Measurements from ENCODE around the gene SOST.

Gene SOST

GRCh38 chr17:43728081-43728480, 30.5 kb downstream of the SOST start:
- DNase-seq (ENCODE audit: low read depth): no peak
- H3K4me3 ChIP-seq (ENCODE audit: low read length): no peak overlapping the region
- no peak for TF ChIP-seq CTCF (conservative IDR thresholded peaks at IDR 0.05; ENCODE audit: low read depth, low read length)

DNA sequence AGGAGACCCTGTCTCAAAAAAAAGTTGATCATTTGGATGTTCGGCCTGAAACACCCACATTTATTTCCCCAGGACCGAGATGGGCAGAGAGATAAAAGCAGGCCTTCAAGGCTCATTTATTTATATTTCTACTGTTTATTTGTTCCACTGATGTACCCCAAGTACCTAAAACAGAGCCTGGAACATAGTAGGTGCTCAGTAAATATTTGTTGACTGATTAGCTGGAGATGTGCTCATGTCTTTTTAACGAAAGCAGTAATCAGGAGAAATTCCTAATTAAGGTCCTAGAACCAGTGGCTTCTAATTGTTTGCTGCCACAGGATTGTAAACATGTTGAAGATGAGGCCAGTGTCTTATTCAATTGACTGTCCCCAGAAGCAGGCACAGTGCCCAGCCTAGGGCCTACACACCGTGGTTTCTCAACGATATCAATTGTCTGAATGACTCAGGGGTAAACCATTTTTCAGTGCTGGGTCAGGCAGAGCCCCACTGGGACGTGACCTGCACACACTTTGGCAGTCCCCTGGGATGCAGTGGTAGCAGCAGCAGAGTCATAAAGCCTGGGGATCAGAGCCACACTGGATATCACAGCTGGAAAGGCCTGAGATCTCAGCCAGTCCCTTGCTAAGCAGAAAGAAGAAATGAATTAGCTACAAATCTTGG, 34.8 kb downstream of the SOST start:
- no peak for DNase-seq (ENCODE audit: low read depth)
- no peak overlapping the region for H3K4me3 ChIP-seq (ENCODE audit: low read length)
- TF ChIP-seq CTCF (conservative IDR thresholded peaks at IDR 0.05; ENCODE audit: low read depth, low read length): no peak

- no peak for DNase-seq (ENCODE audit: low read depth)
- no peak overlapping the region for H3K4me3 ChIP-seq (ENCODE audit: low read length)
- no peak for TF ChIP-seq CTCF (conservative IDR thresholded peaks at IDR 0.05; ENCODE audit: low read depth, low read length)
These were observed 35.5 kb downstream of the SOST start for GRCh38 chr17:43722870-43723665.

DNA sequence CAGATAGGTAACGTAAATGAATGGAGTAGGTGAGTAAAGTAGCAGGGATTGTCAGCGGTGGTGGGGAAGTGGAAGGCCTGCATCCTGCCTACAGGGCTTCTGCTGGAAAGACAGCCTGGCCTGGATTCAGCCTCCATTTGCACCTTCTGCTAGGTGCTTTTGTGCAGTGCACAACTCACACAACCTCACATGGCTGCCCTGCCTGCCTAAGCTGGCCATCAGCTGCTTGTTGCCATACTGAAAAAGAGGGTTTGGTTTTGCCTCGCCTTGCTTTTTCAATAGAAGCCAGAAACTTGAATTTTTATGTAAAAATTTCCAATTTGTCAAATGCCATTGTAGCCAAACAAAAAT, 36.3 kb downstream of the SOST start:
- DNase-seq (ENCODE audit: low read depth): no peak
- TF ChIP-seq CTCF (conservative IDR thresholded peaks at IDR 0.05; ENCODE audit: low read depth, low read length): no peak
- H3K4me3 ChIP-seq (ENCODE audit: low read length): no peak overlapping the region

DNA sequence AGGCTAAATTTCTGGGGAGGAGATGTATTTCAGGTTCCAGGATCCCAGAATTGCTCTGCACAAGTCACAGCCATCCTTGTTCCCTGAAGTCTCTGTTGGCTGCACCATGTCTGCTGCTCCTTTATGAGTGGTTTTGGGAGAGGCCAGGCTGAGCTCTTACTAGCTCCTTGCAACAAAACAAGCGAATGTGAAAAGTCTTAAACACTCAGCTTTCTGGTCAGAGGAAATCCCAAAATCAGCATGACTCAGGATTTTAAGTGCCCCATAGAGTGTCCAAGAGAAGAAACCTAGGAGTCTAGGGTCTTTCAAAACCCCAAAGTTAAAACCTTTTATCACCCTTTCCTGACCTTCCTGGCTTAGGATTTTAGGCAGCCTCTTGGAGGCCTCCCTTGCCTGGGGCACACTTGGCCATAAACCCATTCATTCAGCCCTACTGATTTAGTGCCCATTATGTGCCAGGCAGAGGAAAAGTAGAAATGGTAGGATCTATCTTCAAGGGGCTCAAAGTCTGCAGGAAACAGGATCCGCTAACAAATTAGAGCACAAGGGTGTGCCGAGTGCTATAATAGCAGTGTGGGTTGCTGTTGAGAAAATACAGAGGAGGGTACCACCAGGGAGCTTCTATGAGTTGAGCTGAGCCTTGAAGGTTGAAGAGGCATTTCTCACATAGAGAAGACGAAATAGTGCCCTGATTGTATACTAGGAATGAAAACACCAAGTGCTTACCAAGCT, 36.9 kb downstream of the SOST start:
- DNase-seq (ENCODE audit: low read depth): no peak
- TF ChIP-seq CTCF (conservative IDR thresholded peaks at IDR 0.05; ENCODE audit: low read depth, low read length): no peak
- H3K4me3 ChIP-seq (ENCODE audit: low read length): no peak overlapping the region

GRCh38 chr17:43720311-43721060, 38.1 kb downstream of the SOST start:
- no peak for TF ChIP-seq CTCF (conservative IDR thresholded peaks at IDR 0.05; ENCODE audit: low read depth, low read length)
- peak overlapping the region; percentile 48 for H3K4me3 ChIP-seq (ENCODE audit: low read length)
- no peak for DNase-seq (ENCODE audit: low read depth)

Measured in retinal pigment epithelial cell (primary cell).